Smooth muscle cell (in vitro differentiated cells): ENCODE measurements around the gene PKN2. TPM values are rescaled to one million over a fixed set of nuclear protein-coding genes. Genes with fewer than 3 reads are reported as not detected.

ENCODE experiments used
- DNase-seq: peaks from one replicate; lab custom pipeline; 2025; ENCODE audit not compliant: unreplicated experiment; lab: John Stamatoyannopoulos, UW
- H2AFZ ChIP-seq: fragments of 200-600 bp; sonication (generic); 2 replicates; pipeline ENCODE4 v1.6.0; 2016; ENCODE audit warnings: antibody characterized with exemption, low read depth, mild to moderate bottlenecking
- H3F3A ChIP-seq: fragments of 200-600 bp; sonication (generic); 2 replicates; pipeline ENCODE4 v1.6.0; 2017; ENCODE audit warnings: antibody characterized with exemption, low read depth
- H3K27ac ChIP-seq: fragments of 200-600 bp; sonication (generic); 2 replicates; pipeline ENCODE4 v1.5.1; 2016; ENCODE audit warnings: low read depth, mild to moderate bottlenecking
- H3K27me3 ChIP-seq: fragments of 200-600 bp; sonication (generic); 2 replicates; pipeline ENCODE4 v1.6.1; 2016; ENCODE audit warnings: low read depth, mild to moderate bottlenecking
- H3K36me3 ChIP-seq: fragments of 200-600 bp; sonication (generic); 2 replicates; pipeline ENCODE4 v1.5.1; 2016; ENCODE audit warnings: low read depth
- H3K4me1 ChIP-seq: fragments of 200-600 bp; sonication (generic); 2 replicates; pipeline ENCODE4 v1.5.1; 2016; ENCODE audit warnings: low read depth
- H3K4me2 ChIP-seq: fragments of 200-600 bp; sonication (generic); 2 replicates; pipeline ENCODE4 v1.6.0; 2016; ENCODE audit warnings: mild to moderate bottlenecking
- H3K4me3 ChIP-seq: fragments of 200-600 bp; sonication (generic); 2 replicates; pipeline ENCODE4 v1.5.1; 2016; ENCODE audit warnings: mild to moderate bottlenecking
- H3K79me2 ChIP-seq: fragments of 200-600 bp; sonication (generic); 2 replicates; pipeline ENCODE4 v1.6.0; 2016; ENCODE audit warnings: low read depth, mild to moderate bottlenecking
- H3K9ac ChIP-seq: fragments of 200-600 bp; sonication (generic); 2 replicates; pipeline ENCODE4 v1.6.0; 2016; ENCODE audit warnings: low read depth
- H3K9me3 ChIP-seq: fragments of 200-600 bp; sonication (generic); replicated peaks from 2 replicates; pipeline ENCODE4 v1.5.1; 2016; ENCODE audit warnings: low read depth
- H4K20me1 ChIP-seq: fragments of 200-600 bp; sonication (generic); 2 replicates; pipeline ENCODE4 v1.6.0; 2016; ENCODE audit warnings: low read depth
- WGBS: methylation state at CpG from one replicate; pipeline ENCODE4 v1.1.7; 2016; ENCODE audit warnings: low lambda C conversion rate; 5-methylcytosine and 5-hydroxymethylcytosine counted together
- polyA plus RNA-seq: library from polyadenylated mRNA; unstranded; fragments of >200 nt; fragmentation: Nextera tagmentation; extraction: Ambion mirVana; gene quantifications from 2 replicates; pipeline ENCODE4 v1.2.1, GENCODE V29; 2016
- total RNA-seq: library from RNA; depleted of rRNA; stranded (reverse); fragments of >200 nt; gene quantifications from 2 replicates; pipeline ENCODE4 v1.2.3, GENCODE V29; 2014
- TF ChIP-seq, protein P1 (sequence below): fragments of 200-600 bp; sonication (generic); IDR thresholded peaks from 2 replicates; pipeline ENCODE4 v1.5.1; 2017; ENCODE audit warnings: borderline replicate concordance, mild to moderate bottlenecking, antibody characterized with exemption; ENCODE audit not compliant: insufficient read depth, poor library complexity, severe bottlenecking

PKN2 gene
- total and polyA plus RNA-seq, 2 experiments from 2014 or later = 16.3 to 41.2 TPM

DNA sequence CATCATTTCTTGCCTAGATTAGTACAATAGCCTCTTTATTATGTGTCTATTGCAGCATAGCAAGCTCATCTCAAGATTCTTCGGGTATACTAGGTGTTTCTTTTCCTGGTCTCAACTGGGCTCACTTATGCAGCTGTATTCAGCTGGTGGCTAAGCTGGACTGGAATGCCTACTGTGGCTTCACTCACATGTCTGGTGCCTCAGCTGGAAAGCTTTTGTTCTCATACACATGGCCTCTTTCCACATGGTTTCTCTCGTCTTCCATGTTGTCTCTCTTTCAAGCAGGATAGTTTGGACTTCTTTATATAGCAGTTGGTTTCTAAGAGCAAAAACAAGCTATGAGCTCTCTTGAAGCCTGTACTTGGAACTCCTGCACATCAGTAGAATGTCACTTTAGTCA lies 45.2 kb downstream of the PKN2 start:
- H3K9me3 ChIP-seq = no peaks in the 10 kb centered on the region

DNA sequence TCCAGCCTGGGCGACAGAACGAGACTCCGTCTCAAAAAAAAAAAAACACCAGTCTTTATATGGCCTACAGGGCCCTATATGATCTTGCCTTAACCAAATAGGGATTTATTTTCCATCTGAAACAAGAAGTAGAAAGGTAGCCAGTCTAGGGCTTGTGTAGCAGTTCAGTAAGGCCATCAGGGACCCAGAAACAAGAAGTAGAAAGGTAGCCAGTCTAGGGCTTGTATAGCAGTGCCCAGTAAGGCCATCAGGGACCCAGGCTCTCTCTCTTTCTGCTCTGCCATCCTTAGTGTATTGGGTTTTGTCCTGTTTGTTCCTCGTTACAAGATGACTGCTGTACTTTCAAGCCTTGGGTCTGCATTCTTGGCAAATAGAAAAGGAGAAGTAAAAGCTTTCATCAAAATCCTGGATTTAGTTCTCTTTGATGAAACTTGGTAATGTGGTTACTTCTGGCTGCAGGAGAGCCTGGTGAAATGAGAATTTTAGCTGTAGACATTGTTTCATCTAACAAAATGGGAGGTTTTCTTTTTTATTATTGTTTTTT lies 46.1 kb downstream of the PKN2 start:
- H3F3A ChIP-seq = peaks cover 12% of the 10 kb centered on the region
- TF ChIP-seq, protein P1, sequence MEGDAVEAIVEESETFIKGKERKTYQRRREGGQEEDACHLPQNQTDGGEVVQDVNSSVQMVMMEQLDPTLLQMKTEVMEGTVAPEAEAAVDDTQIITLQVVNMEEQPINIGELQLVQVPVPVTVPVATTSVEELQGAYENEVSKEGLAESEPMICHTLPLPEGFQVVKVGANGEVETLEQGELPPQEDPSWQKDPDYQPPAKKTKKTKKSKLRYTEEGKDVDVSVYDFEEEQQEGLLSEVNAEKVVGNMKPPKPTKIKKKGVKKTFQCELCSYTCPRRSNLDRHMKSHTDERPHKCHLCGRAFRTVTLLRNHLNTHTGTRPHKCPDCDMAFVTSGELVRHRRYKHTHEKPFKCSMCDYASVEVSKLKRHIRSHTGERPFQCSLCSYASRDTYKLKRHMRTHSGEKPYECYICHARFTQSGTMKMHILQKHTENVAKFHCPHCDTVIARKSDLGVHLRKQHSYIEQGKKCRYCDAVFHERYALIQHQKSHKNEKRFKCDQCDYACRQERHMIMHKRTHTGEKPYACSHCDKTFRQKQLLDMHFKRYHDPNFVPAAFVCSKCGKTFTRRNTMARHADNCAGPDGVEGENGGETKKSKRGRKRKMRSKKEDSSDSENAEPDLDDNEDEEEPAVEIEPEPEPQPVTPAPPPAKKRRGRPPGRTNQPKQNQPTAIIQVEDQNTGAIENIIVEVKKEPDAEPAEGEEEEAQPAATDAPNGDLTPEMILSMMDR = no peak
- no peak overlapping the region for H3K4me2 ChIP-seq
- H3K4me1 ChIP-seq = peaks cover 13% of the 10 kb centered on the region
- no peaks in the 10 kb centered on the region for H3K36me3 ChIP-seq
- no peak overlapping the region for H3K4me3 ChIP-seq
- WGBS = 85% methylated on average over 4 of the region's 4 CpGs
- no peaks in the 10 kb centered on the region for H3K27me3 ChIP-seq
- H4K20me1 ChIP-seq = peaks cover 85% of the 10 kb centered on the region
- H3K9me3 ChIP-seq = no peaks in the 10 kb centered on the region
- H3K79me2 ChIP-seq = peaks cover 94% of the 10 kb centered on the region
- H2AFZ ChIP-seq = no peak overlapping the region
- no peak for DNase-seq
- H3K9ac ChIP-seq = no peak overlapping the region
- H3K27ac ChIP-seq = peak overlapping the region; percentile 77

More for the DNA sequence above, 45.2 kb downstream of the PKN2 start:
- Histone ChIP-seq H3K9ac (no peak overlapping the region), H3K27me3 (no peaks in the 10 kb centered on the region), H3K36me3 (no peaks in the 10 kb centered on the region), H3K4me2 (no peak overlapping the region), H2AFZ (no peak overlapping the region), H3K4me3 (no peak overlapping the region), H3K27ac (no peak overlapping the region), H3F3A (peaks cover 12% of the 10 kb centered on the region), H3K79me2 (peaks cover 94% of the 10 kb centered on the region), H3K4me1 (peaks cover 13% of the 10 kb centered on the region), H4K20me1 (peaks cover 89% of the 10 kb centered on the region)
- no peak for DNase-seq
- 94% methylated on average over 2 of the region's 2 CpGs for WGBS
- TF ChIP-seq, protein P1 = no peak

DNA sequence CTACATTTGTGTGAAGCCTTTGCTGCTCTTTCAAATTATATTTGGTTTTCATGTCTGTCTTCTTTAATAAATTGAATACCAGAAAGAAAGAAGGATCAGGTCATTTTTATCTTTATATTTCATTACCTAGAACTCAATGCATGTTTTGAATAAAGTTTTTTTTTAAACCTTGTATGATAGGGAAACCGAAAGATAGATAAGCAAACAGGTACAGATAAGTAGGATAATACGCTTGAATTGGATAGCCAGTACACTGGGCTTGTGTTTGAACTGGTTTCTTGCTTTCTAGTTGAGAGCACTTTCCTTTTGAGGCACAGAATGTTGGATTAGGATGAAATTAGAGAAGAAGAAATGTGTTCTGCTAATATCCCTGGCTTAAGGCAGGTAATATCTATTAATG lies 46.9 kb downstream of the PKN2 start:
- H3F3A ChIP-seq = peaks cover 12% of the 10 kb centered on the region
- TF ChIP-seq, protein P1 = no peak
- DNase-seq = no peak
- H3K4me3 ChIP-seq = peak overlapping the region; percentile 29
- no peaks in the 10 kb centered on the region for H3K36me3 ChIP-seq
- H3K4me1 ChIP-seq = peaks cover 13% of the 10 kb centered on the region
- H3K27ac ChIP-seq = peak overlapping the region; percentile 77
- H3K4me2 ChIP-seq = peak overlapping the region; percentile 43
- no peak overlapping the region for H2AFZ ChIP-seq
- H3K79me2 ChIP-seq = peaks cover 94% of the 10 kb centered on the region
- H3K27me3 ChIP-seq = no peaks in the 10 kb centered on the region
- H3K9ac ChIP-seq = no peak overlapping the region
- H4K20me1 ChIP-seq = peaks cover 81% of the 10 kb centered on the region
- no peaks in the 10 kb centered on the region for H3K9me3 ChIP-seq
- whole genome bisulfite sequencing = 96% methylated on average over 2 of the region's 2 CpGs
